ENCODE measurements around the gene TUBA3D. TPM values are rescaled to one million over a fixed set of nuclear protein-coding genes. Genes with fewer than 3 reads are reported as not detected.
A peak's percentile ranks its signal among the peaks of the same experiment; 100 is the strongest.
"Not testable (repeated sequence)": the region's sequence is repeated elsewhere in the genome, so short reads cannot be mapped to it uniquely, and the experiment has no call there.

Gene TUBA3D
- total RNA-seq, 2 experiments from 2014 or later, result not detected

DNA sequence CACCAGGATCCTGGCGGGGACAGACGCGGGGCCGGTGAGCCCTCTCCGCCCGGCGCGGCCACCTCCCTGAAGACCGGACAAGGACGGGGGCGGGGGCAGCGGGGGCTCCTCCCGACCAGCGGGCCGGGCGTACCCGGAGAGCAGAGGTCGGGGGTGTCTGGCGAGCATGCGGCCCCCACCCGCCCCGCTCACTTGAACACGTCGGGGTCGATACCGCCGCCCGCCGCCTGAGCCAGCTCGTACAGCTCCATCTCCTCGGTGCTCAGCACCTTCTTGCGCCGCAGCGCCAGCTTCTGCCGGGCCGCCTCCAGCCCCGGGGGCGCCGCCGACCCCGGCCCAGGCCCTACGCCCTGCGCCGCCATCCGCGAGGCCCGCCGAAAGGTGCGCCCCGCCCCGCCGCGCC lies 16.1 kb downstream of the TUBA3D start, which contains the start of gene MZT2A:
Gene MZT2A (minus strand): TSS at position 383 of the 403 bp plus-strand sequence. CDS start 21 bp downstream, at position 362.
- H3K9me3 ChIP-seq (ENCODE audit: low read length); H3K9me2 ChIP-seq (ENCODE audit: insufficient read depth, low read length); BruUV-seq (replicated peaks); DNase-seq (ENCODE audit: low spot score): not testable (repeated sequence)
- H4K20me1 ChIP-seq (ENCODE audit: insufficient read depth, low read length), result peaks cover 27% of the 10 kb centered on the region
- H3K27ac ChIP-seq (ENCODE audit: low read depth, low read length, poor library complexity, severe bottlenecking), result peak within 1 kb of the TSS; percentile 83
- H2AFZ ChIP-seq (ENCODE audit: low read length), result peak within 1 kb of the TSS; percentile 55; the same call in 1 of the 2 replicates
- peaks cover 52% of the 10 kb centered on the region for H3K36me3 ChIP-seq (ENCODE audit: insufficient read depth, low read length)
- H3K4me1 ChIP-seq (ENCODE audit: insufficient read depth, low read length, poor library complexity, severe bottlenecking), result peaks cover 30% of the 10 kb centered on the region
- peaks cover 82% of the 10 kb centered on the region for H3K79me2 ChIP-seq (ENCODE audit: insufficient read depth, low read depth, low read length)
- ChIA-PET POLR2A (interaction anchor here (0.6 to 2.4 kb wide), 2 partner anchors 191 to 372 kb away, joined by 3 to 8 read pairs; no protein-coding TSS in a partner anchor), CTCF (ENCODE audit: unreplicated experiment) (interaction anchor here (2.0 kb wide), 1 partner anchor 180 kb away, joined by 11 read pairs; no protein-coding TSS in a partner anchor)
- H3K4me3 ChIP-seq (ENCODE audit: low read depth, low read length, poor library complexity, severe bottlenecking), result peak within 1 kb of the TSS; percentile 83
- H3K4me2 ChIP-seq (ENCODE audit: low read length), result peak within 1 kb of the TSS; percentile 84
- intact Hi-C loops (cut with micrococcal nuclease; ENCODE audit: unreplicated experiment), result loop anchor here (1.0 to 10.0 kb wide), 6 partner anchors 35 to 653 kb away; partner anchors contain the start of genes CCDC74A and PLEKHB2

DNA sequence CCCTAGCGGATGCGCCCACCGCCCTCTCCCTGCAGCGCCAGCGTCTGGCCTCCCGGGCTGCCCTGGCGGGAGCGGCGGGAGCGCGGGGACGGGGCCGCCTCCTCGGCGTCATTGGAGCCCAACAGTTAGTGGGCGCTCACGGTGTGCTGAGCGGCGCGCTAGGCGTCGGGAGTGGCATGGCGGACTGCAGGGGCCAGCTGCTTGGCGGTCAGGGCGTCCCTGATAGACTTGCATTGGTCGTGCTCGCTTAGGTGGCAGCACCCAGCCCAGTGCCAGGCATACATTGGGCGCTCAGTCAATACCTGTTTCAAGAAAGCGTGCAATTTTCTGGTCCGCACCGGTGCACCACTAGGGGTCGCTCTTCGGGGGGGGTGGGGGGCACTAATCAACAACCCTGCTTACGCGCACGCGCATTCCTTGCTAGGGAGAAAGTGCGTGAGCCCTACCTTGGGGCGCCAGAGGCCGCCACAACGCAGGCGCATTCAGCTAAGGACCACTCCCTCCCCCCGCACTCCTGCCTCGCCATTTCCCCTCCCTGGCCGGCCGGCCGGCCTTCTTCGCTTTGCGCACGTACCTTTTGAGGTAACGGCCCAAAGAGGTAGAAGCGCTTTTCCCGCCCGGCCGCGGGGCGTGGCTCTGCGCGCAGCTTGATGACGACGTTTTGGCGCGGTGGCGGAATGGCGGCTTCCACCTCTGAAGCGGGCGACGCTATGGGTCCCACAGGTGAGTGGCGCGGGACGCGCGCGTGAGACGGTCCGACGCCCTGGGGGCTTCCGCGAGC lies 16.7 kb downstream of the TUBA3D start:
- peaks cover 30% of the 10 kb centered on the region for H3K4me1 ChIP-seq (ENCODE audit: insufficient read depth, low read length, poor library complexity, severe bottlenecking)

More for the DNA sequence above, 16.7 kb downstream of the TUBA3D start:
- Histone ChIP-seq H3K27ac (ENCODE audit: low read depth, low read length, poor library complexity, severe bottlenecking) (peak overlapping the region; percentile 83), H3K4me2 (ENCODE audit: low read length) (peak overlapping the region; percentile 84), H3K9me2 (ENCODE audit: insufficient read depth, low read length) (no peaks in the 10 kb centered on the region), H3K4me3 (ENCODE audit: low read depth, low read length, poor library complexity, severe bottlenecking) (peak overlapping the region; percentile 83), H4K20me1 (ENCODE audit: insufficient read depth, low read length) (peaks cover 27% of the 10 kb centered on the region), H3K36me3 (ENCODE audit: insufficient read depth, low read length) (peaks cover 56% of the 10 kb centered on the region), H3K9me3 (ENCODE audit: low read length) (no peaks in the 10 kb centered on the region), H2AFZ (ENCODE audit: low read length) (peak overlapping the region; percentile 55; the same call in 1 of the 2 replicates), H3K79me2 (ENCODE audit: insufficient read depth, low read depth, low read length) (peaks cover 85% of the 10 kb centered on the region)
- peak; percentile 99 for DNase-seq (ENCODE audit: low spot score)
- POLR2A ChIA-PET, result interaction anchor here (0.6 to 2.4 kb wide), 7 partner anchors 11 to 431 kb away, joined by 3 to 8 read pairs (median 3); no protein-coding TSS in a partner anchor
- intact Hi-C loops (cut with micrococcal nuclease; ENCODE audit: unreplicated experiment), result loop anchor here (1.0 to 10.0 kb wide), 6 partner anchors 34 to 652 kb away; partner anchors contain the start of genes CCDC74A and PLEKHB2
- TF ChIP-seq EZH2phosphoT487 (IDR thresholded peaks at IDR 0.05; ENCODE audit: borderline replicate concordance, low read depth, low read length), result no peak
- TF ChIP-seq, protein P1, sequence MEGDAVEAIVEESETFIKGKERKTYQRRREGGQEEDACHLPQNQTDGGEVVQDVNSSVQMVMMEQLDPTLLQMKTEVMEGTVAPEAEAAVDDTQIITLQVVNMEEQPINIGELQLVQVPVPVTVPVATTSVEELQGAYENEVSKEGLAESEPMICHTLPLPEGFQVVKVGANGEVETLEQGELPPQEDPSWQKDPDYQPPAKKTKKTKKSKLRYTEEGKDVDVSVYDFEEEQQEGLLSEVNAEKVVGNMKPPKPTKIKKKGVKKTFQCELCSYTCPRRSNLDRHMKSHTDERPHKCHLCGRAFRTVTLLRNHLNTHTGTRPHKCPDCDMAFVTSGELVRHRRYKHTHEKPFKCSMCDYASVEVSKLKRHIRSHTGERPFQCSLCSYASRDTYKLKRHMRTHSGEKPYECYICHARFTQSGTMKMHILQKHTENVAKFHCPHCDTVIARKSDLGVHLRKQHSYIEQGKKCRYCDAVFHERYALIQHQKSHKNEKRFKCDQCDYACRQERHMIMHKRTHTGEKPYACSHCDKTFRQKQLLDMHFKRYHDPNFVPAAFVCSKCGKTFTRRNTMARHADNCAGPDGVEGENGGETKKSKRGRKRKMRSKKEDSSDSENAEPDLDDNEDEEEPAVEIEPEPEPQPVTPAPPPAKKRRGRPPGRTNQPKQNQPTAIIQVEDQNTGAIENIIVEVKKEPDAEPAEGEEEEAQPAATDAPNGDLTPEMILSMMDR (conservative IDR thresholded peaks at IDR 0.05; ENCODE audit: low read length), result peak; percentile 86
- CTCF ChIA-PET (ENCODE audit: unreplicated experiment), result interaction anchor here (0.6 to 2.0 kb wide), 2 partner anchors 180 to 181 kb away, joined by 3 to 11 read pairs; no protein-coding TSS in a partner anchor
- BruUV-seq (replicated peaks), result no TSS peak

All from OCI-LY7 (cell line).